Measurements from ENCODE around the gene MARVELD2.

DNA sequence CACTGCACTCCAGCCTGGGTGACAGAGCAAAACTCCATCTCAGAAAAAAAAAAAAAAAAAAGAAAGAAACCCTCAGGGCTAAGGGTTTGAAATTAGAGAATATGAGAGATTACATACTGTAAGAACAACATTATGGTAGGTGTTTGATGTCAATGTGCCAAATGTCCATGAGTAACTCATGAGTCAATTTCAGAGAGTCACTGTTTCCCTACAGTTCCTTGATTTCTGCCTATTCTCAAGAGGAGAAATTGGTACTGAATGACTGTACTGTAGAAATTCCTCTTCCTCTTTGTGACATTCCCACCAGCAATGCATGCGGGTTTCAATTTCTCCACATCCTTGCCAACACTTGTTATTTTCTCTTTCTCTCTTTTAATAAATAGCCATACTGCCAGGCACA, 35.2 kb downstream of the MARVELD2 start:
- TF ChIP-seq, protein P1, sequence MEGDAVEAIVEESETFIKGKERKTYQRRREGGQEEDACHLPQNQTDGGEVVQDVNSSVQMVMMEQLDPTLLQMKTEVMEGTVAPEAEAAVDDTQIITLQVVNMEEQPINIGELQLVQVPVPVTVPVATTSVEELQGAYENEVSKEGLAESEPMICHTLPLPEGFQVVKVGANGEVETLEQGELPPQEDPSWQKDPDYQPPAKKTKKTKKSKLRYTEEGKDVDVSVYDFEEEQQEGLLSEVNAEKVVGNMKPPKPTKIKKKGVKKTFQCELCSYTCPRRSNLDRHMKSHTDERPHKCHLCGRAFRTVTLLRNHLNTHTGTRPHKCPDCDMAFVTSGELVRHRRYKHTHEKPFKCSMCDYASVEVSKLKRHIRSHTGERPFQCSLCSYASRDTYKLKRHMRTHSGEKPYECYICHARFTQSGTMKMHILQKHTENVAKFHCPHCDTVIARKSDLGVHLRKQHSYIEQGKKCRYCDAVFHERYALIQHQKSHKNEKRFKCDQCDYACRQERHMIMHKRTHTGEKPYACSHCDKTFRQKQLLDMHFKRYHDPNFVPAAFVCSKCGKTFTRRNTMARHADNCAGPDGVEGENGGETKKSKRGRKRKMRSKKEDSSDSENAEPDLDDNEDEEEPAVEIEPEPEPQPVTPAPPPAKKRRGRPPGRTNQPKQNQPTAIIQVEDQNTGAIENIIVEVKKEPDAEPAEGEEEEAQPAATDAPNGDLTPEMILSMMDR (IDR thresholded peaks at IDR 0.05): no peak
- TF ChIP-seq POLR2AphosphoS5 (IDR thresholded peaks at IDR 0.05): no peak
